Transverse colon (tissue), 4 donors: ENCODE data around the gene GET3. TPM values are rescaled to one million over a fixed set of nuclear protein-coding genes. Genes with fewer than 3 reads are reported as not detected.
"Not testable (repeated sequence)": the region's sequence is repeated elsewhere in the genome, so short reads cannot be mapped to it uniquely, and the experiment has no call there.

ENCODE experiments used
- DNase-seq: peaks from one replicate; pipeline ENCODE4 v3.0.0-alpha.2; 2019
- H3K27ac ChIP-seq, 4 donors: fragments of 200-600 bp; sonication (generic); 2 replicates each; pipeline ENCODE4 v1.5.1; 2016 to 2018; ENCODE audit warnings: inconsistent platforms in 4 of 4
- H3K27me3 ChIP-seq: fragments of 200-600 bp; sonication (generic); 2 replicates; pipeline ENCODE4 v1.5.1; 2017; ENCODE audit warnings: inconsistent platforms
- H3K36me3 ChIP-seq, 4 donors: fragments of 200-600 bp; sonication (generic); 2 replicates each; pipeline ENCODE4 v1.5.1; 2017 to 2019; ENCODE audit warnings: inconsistent platforms in 4 of 4
- H3K4me1 ChIP-seq, 4 donors: fragments of 200-600 bp; sonication (generic); 2 replicates each; pipeline ENCODE4 v1.5.1; 2017 to 2020; ENCODE audit warnings: inconsistent platforms in 4 of 4
- H3K4me3 ChIP-seq, 4 donors: fragments of 200-600 bp; sonication (generic); 1 replicate in 1 of 4; 2 replicates in 3 of 4; pipeline versions ENCODE4 v1.5.1 to v1.6.1; 2017 to 2019; ENCODE audit warnings: inconsistent platforms in 4 of 4
- H3K9me3 ChIP-seq, 2 donors: fragments of 200-600 bp; sonication (generic); 2 replicates each; pipeline ENCODE4 v1.5.1; 2017 to 2019; ENCODE audit warnings: inconsistent platforms in 2 of 2
- CTCF ChIP-seq, 5 experiments: fragments of 200-600 bp in 3 of 5; fragments of 450-650 bp in 2 of 5; sonication (generic) in 3 of 5; IDR thresholded peaks; 1 replicate in 2 of 5; 2 replicates in 3 of 5; pipeline ENCODE4 v1.5.1; 2016 to 2017; ENCODE audit warnings: antibody characterized with exemption in 5 of 5, inconsistent platforms in 3 of 5, mild to moderate bottlenecking in 2 of 5, moderate library complexity in 1 of 5
- EP300 ChIP-seq: sonication (generic); formaldehyde crosslinking; IDR thresholded peaks from one replicate; pipeline ENCODE4 v1.6.1; 2017; ENCODE audit warnings: antibody characterized with exemption, low read depth
- POLR2A ChIP-seq: fragments of 450-650 bp; IDR thresholded peaks from one replicate; pipeline ENCODE4 v1.6.1; 2016; ENCODE audit warnings: antibody characterized with exemption, mild to moderate bottlenecking, moderate library complexity
- POLR2AphosphoS5 ChIP-seq, 3 donors: sonication (generic); formaldehyde crosslinking; IDR thresholded peaks; one replicate each; pipeline ENCODE4 v1.6.1; 2016; ENCODE audit warnings: antibody characterized with exemption in 3 of 3
- WGBS, 2 donors: methylation state at CpG; one replicate each; pipeline ENCODE4 v1.1.5; 2018; ENCODE audit warnings: low coverage in 1 of 2; 5-methylcytosine and 5-hydroxymethylcytosine counted together
- in situ Hi-C, 4 donors: fragments of 200-750 bp; cut with MboI; loops; one replicate each; pipeline versions ENCODE4 v1.15.0 to v1.15.1; 2017; ENCODE audit warnings: low sequenced_read_pairs in 3 of 4, low pct_ligation_motif_present in 1 of 4, low pct_unique_long_range_greater_than_20kb in 1 of 4
- intact Hi-C: fragments of 100-400 bp; cut with DNase I; formaldehyde crosslinking; loops from one replicate; pipeline ENCODE4 v1.15.1; 2023; ENCODE audit warnings: low total_unique reads
- small RNA-seq, 4 donors: library from RNA; depleted of rRNA; stranded (forward); fragments of <200 nt; gene quantifications; one replicate each; pipeline ENCODE3, GENCODE V24; 2016
- total RNA-seq, 4 donors: library from RNA; depleted of rRNA; stranded (reverse); fragments of >200 nt; gene quantifications; one replicate each; pipeline ENCODE4 v1.1.0, GENCODE V29; 2016

The GET3 gene
- total RNA-seq, 4 donors from 2014 or later: 18.3 to 75.2 (median 43.6) TPM

GRCh38 chr19:12794971-12795381 lies 57.7 kb downstream of the GET3 start:
- no peaks in the 10 kb centered on the region for H3K27me3 ChIP-seq
- DNase-seq: no peak
- in situ Hi-C loops: no loop called here
- peak in 1 of 3 donors; percentile 54 for TF ChIP-seq POLR2AphosphoS5 (IDR thresholded peaks at IDR 0.05)
- no peak for TF ChIP-seq CTCF (IDR thresholded peaks at IDR 0.05)
- TF ChIP-seq POLR2A: no peak
- TF ChIP-seq EP300: no peak
- intact Hi-C loops: no loop called here
- 89 to 100% methylated on average over 2 to 9 of the region's 9 CpGs for WGBS, 2 donors
- H3K4me1 ChIP-seq: peaks cover 7 to 40% (median 26%) of the 10 kb centered on the region in 4 donors
- no peaks in the 10 kb centered on the region for H3K36me3 ChIP-seq
- H3K4me3 ChIP-seq: no peak overlapping the region
- peak overlapping the region; percentile 97 to 99 (median 98) for H3K27ac ChIP-seq
- no peaks in the 10 kb centered on the region for H3K9me3 ChIP-seq

- intact Hi-C loops (loop anchor here (1.0 kb wide), 1 partner anchor 19 kb away; no protein-coding TSS in a partner anchor), in situ Hi-C loops (no loop called here)
- no peaks in the 10 kb centered on the region for H3K9me3 ChIP-seq
- H3K27me3 ChIP-seq: no peaks in the 10 kb centered on the region
- WGBS, 2 donors: 0 to 4% methylated on average over 8 to 18 of the region's 18 CpGs
- TF ChIP-seq POLR2A (peak; percentile 72), POLR2AphosphoS5 (IDR thresholded peaks at IDR 0.05) (peak in 2 of 3 donors; percentile 66 to 85), CTCF (IDR thresholded peaks at IDR 0.05) (peak; percentile 93 to 100 (median 96)), EP300 (no peak)
- H3K4me1 ChIP-seq: peaks cover 12 to 43% (median 25%) of the 10 kb centered on the region in 4 donors
- H3K4me3 ChIP-seq: peak overlapping the region in 1 of 4 donors; percentile 32
- DNase-seq: peak; percentile 85
- peak overlapping the region; percentile 97 to 99 (median 98) for H3K27ac ChIP-seq
- no peaks in the 10 kb centered on the region for H3K36me3 ChIP-seq
Observed at GRCh38 chr19:12796146-12797071, 59.1 kb downstream of the GET3 start.

- TF ChIP-seq EP300 (no peak), CTCF (IDR thresholded peaks at IDR 0.05) (no peak), POLR2AphosphoS5 (IDR thresholded peaks at IDR 0.05) (peak in 1 of 3 donors; percentile 62), POLR2A (no peak)
- intact Hi-C loops: no loop called here
- peak overlapping the region in 2 of 4 donors; percentile 99 for H3K27ac ChIP-seq
- in situ Hi-C loops: no loop called here
- H3K27me3 ChIP-seq: no peaks in the 10 kb centered on the region
- 86 to 89% methylated on average over 4 to 6 of the region's 6 CpGs for WGBS, 2 donors
- H3K4me3 ChIP-seq: no peak overlapping the region
- peaks cover 12 to 45% (median 28%) of the 10 kb centered on the region in 4 donors for H3K4me1 ChIP-seq
- H3K9me3 ChIP-seq: no peaks in the 10 kb centered on the region
- no peaks in the 10 kb centered on the region for H3K36me3 ChIP-seq
- no peak for DNase-seq
Observed at GRCh38 chr19:12797141-12797587, 59.9 kb downstream of the GET3 start.

- WGBS, 2 donors: 83 to 95% methylated on average over 2 to 7 of the region's 7 CpGs
- H3K36me3 ChIP-seq, intact Hi-C loops, H3K27ac ChIP-seq, H3K4me3 ChIP-seq, H3K27me3 ChIP-seq, DNase-seq, H3K9me3 ChIP-seq, in situ Hi-C loops: not testable (repeated sequence)
- H3K4me1 ChIP-seq: peaks cover 16 to 49% (median 32%) of the 10 kb centered on the region in 4 donors
Observed at GRCh38 chr19:12797607-12798006, 60.3 kb downstream of the GET3 start.

Small RNAs within 50 kb of the gene (small RNA-seq; reads per million reads assigned to genes)
- gene MIR5684 (0 to 0.14 (median 0) reads per million in 4 donors), gene SNORD41 (57.7 to 125 (median 102) reads per million in 4 donors)

Other genes with a start within 250 kb of the GET3 start
- gene ZNF564, start 186.0 kb upstream of the GET3 start, total RNA-seq: 10 to 100 TPM; 16.4 to 25.6 (median 19.6) TPM
- gene ZNF490, start 126.7 kb upstream of the GET3 start, total RNA-seq: 10 to 100 TPM in 2 of 4 donors, 1 to 10 TPM in 2; 6.7 to 54.9 (median 10.8) TPM
- 10 to 100 TPM; 17.5 to 83.0 (median 24.9) TPM for gene ZNF791, start 126.6 kb upstream of the GET3 start, total RNA-seq
- gene MAN2B1, start 70.8 kb upstream of the GET3 start, total RNA-seq: 100 to 1,000 TPM in 1 of 4 donors, 10 to 100 TPM in 3; 52.4 to 272 (median 70.1) TPM
- 10 to 100 TPM in 1 of 4 donors, 1 to 10 TPM in 2, not detected in 1; 7.6 to 36.3 (median 9.4) TPM for gene WDR83, start 70.7 kb upstream of the GET3 start, total RNA-seq
- 100 to 1,000 TPM; 117 to 139 (median 128) TPM for gene DHPS, start 55.6 kb upstream of the GET3 start, total RNA-seq
- gene GNG14, start 49.5 kb upstream of the GET3 start, total RNA-seq: not detected
- 1 to 10 TPM; 3.2 to 8.1 (median 4.9) TPM for gene FBXW9, start 40.9 kb upstream of the GET3 start, total RNA-seq
- gene TNPO2, start 13.6 kb upstream of the GET3 start, total RNA-seq: 100 to 1,000 TPM in 1 of 4 donors, 10 to 100 TPM in 3; 39.2 to 128 (median 62.7) TPM
- gene TRIR, start 2.8 kb upstream of the GET3 start, total RNA-seq: 100 to 1,000 TPM; 295 to 760 (median 327) TPM
- gene BEST2, start 14.3 kb downstream of the GET3 start, total RNA-seq: 100 to 1,000 TPM; 121 to 325 (median 141) TPM
- 100 to 1,000 TPM; 138 to 387 (median 215) TPM for gene HOOK2, start 38.1 kb downstream of the GET3 start, total RNA-seq
- gene JUNB, start 54.0 kb downstream of the GET3 start, total RNA-seq: 100 to 1,000 TPM; 386 to 857 (median 664) TPM
- 100 to 1,000 TPM; 172 to 357 (median 198) TPM for gene PRDX2, start 64.3 kb downstream of the GET3 start, total RNA-seq
- gene THSD8, start 64.6 kb downstream of the GET3 start, total RNA-seq: 1 to 10 TPM in 1 of 4 donors, not detected in 3; 1.6 TPM
- 10 to 100 TPM in 1 of 4 donors, 1 to 10 TPM in 2, not detected in 1; 2.7 to 17.5 (median 4.0) TPM for gene RNASEH2A, start 69.1 kb downstream of the GET3 start, total RNA-seq
- not detected for gene RTBDN, start 97.1 kb downstream of the GET3 start, total RNA-seq
- 1 to 10 TPM in 1 of 4 donors, under 1 TPM in 2, not detected in 1; 0.64 to 2.4 (median 0.82) TPM for gene MAST1, start 101.0 kb downstream of the GET3 start, total RNA-seq
- gene DNASE2, start 144.0 kb downstream of the GET3 start, total RNA-seq: 10 to 100 TPM; 24.6 to 34.4 (median 34.4) TPM
- under 1 TPM in 1 of 4 donors, not detected in 3; 0.32 TPM for gene KLF1, start 149.7 kb downstream of the GET3 start, total RNA-seq
- 10 to 100 TPM in 3 of 4 donors, 1 to 10 TPM in 1; 1.9 to 43.4 (median 33.2) TPM for gene GCDH, start 153.7 kb downstream of the GET3 start, total RNA-seq
- gene SYCE2, start 181.8 kb downstream of the GET3 start, total RNA-seq: under 1 TPM in 1 of 4 donors, not detected in 3; 0.68 TPM
- gene FARSA, start 196.2 kb downstream of the GET3 start, total RNA-seq: 10 to 100 TPM; 18.0 to 40.8 (median 32.6) TPM
- gene CALR, start 201.1 kb downstream of the GET3 start, total RNA-seq: 100 to 1,000 TPM; 181 to 444 (median 317) TPM
- 10 to 100 TPM; 57.9 to 87.9 (median 75.9) TPM for gene RAD23A, start 208.4 kb downstream of the GET3 start, total RNA-seq
- 10 to 100 TPM; 28.6 to 55.0 (median 33.6) TPM for gene GADD45GIP1, start 219.7 kb downstream of the GET3 start, total RNA-seq
- under 1 TPM in 2 of 4 donors, not detected in 2; 0.27 to 0.32 TPM for gene DAND5, start 232.1 kb downstream of the GET3 start, total RNA-seq